GM12892 (cell line): Measurements from ENCODE around the gene GPC5.

ENCODE experiments used
- POLR2A ChIP-seq: IDR thresholded peaks from 2 replicates; pipeline ENCODE4 v1.6.1; 2011; ENCODE audit warnings: low read depth, low read length, control low read depth
- TAF1 ChIP-seq: IDR thresholded peaks from 2 replicates; pipeline ENCODE4 v1.6.1; 2011; ENCODE audit warnings: low read depth, mild to moderate bottlenecking, control low read depth, low read length, borderline replicate concordance

DNA sequence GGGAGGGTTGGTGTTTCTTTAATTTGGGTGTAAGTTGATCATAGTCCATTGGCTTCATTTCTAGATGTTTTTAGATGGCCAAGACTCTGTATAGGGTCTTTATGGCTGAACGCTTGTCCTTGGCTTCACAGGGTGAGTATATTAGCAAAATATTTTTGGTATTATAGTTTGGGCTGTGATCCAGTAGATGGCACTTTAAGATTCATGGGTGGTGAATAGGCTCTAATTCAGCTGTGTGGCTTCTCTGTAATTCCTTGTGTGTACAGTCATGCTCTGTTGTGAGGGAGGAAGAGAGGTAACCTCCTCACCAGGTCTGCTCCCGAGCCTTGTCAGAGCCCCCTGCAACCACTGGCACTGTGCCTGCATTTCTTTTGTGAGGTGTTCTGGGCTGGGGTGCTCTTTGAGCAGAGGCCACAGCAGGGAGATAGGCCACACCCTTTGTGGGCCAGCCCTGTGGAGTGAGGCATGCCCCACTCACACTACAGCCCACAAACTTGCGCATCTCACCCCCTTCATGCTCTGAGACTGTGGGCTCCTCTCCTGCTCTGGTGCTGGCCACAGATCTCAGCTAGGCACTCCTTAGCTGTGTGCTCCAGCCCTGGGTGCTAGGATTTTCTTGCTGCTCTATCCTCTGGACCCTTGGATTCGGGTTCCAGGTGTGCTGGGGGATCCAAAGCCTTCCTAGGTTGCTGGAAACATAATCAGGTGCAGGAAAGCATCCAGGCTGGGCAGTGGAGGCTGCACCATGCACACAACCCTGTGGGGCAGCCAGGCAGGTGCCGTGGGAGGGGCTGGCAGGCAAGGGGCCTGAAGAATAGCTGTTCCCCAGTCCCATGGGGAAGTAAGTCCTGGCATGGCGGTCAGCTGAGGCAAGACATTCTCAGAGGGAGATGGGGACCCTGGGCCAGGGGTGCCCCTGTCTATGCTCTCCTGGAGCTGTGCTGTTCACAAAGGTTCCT lies 193.9 kb downstream of the GPC5 start:
- no peak for TF ChIP-seq POLR2A
- no peak for TF ChIP-seq TAF1
